ENCODE data around the gene TNNT2. TPM values are rescaled to one million over a fixed set of nuclear protein-coding genes. Genes with fewer than 3 reads are reported as not detected.

Gene TNNT2
- total and polyA plus RNA-seq, 2 of the 13 experiments (the other 11 are each of a cell fraction or from before 2014, with no cell fraction given) = 0.20 to 0.63 TPM

DNA sequence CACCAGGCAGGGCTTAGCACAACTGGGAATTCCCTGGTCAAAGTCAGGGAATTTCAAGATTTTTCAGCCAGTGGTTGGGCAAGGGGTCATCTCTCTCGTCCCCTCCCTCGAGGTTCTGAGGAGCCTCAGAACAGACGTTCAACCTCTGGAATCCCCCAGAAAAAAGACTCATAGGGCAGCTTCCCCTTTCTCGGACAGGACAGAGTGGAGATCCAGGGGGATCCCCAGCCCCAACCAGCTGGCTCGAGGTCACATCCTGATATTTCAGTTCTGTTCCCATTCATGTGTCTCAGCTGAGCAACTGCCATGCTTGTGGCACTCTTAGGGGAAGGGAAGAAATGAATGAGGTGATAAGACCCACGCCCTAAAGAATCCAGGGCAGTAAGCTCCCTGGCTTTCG is 26.6 kb upstream of the TNNT2 start (continued):
- TF ChIP-seq, protein P1, sequence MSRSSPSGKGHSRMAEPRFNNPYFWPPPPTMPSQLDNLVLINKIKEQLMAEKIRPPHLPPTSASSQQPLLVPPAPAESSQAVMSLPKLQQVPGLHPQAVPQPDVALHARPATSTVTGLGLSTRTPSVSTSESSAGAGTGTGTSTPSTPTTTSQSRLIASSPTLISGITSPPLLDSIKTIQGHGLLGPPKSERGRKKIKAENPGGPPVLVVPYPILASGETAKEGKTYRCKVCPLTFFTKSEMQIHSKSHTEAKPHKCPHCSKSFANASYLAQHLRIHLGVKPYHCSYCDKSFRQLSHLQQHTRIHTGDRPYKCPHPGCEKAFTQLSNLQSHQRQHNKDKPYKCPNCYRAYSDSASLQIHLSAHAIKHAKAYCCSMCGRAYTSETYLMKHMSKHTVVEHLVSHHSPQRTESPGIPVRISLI (CRISPR knock-in tag; IDR thresholded peaks at IDR 0.05; ENCODE audit: borderline replicate concordance) = no peak
- no peak for TF ChIP-seq CEBPG (CRISPR knock-in tag; IDR thresholded peaks at IDR 0.05)

DNA sequence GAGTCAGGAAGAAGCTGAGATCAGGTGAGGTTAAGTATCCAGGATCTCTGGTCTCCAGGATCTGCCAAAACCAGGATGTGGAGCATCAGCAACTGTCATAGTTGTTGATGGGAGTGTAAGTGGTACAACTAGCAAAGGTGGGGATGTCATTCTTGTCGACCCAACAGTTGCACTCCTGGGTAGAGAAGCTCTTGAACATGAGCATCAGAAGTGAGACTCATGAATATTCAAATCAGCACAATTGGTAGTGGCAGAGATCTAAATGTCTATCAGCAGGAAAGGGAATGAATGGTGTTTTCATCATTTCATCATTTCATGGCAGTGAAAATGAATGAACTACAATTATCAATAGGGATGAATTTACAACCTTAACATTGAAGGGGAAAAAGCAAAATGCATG is 25.9 kb upstream of the TNNT2 start:
- 76% methylated on average over 1 of the region's 1 CpG for WGBS (ENCODE audit: low lambda C conversion rate)
- no peak overlapping the region for H3K27ac ChIP-seq (ENCODE audit: extremely low read length, insufficient read depth, low read length)
- in situ Hi-C loops (cut with HindIII; ENCODE audit: extremely low pct_ligation_motif_present, low pct_unique_long_range_greater_than_20kb) (no loop called here), intact Hi-C loops (cut with micrococcal nuclease; ENCODE audit: unreplicated experiment) (no loop called here)
- no peak overlapping the region for H3K4me2 ChIP-seq (ENCODE audit: low read depth, low read length)
- FAIRE-seq (no peak), ATAC-seq (no peak), DNase-seq (ENCODE audit: low spot score) (no peak)
- H2AFZ ChIP-seq (ENCODE audit: low read length) = no peak overlapping the region
- ChIA-PET CTCF (ENCODE audit: low intra/inter-chr PET ratio, low total read pairs) (no interaction called here), POLR2A (no interaction called here)
- peaks cover 68% of the 10 kb centered on the region for H3K4me1 ChIP-seq (ENCODE audit: insufficient read depth, low read length)
- BruUV-seq (replicated peaks) = no TSS peak
- no peaks in the 10 kb centered on the region for H4K20me1 ChIP-seq (ENCODE audit: insufficient read depth, low read length)
- H3K9me3 ChIP-seq (ENCODE audit: low read length) = no peaks in the 10 kb centered on the region
- peaks cover 4% of the 10 kb centered on the region for H3K79me2 ChIP-seq (ENCODE audit: insufficient read depth, low read length)
- no peak overlapping the region for H3K9ac ChIP-seq (ENCODE audit: insufficient read depth, low read depth, low read length)
- H3K36me3 ChIP-seq (replicated peaks in 1 of 2; ENCODE audit: control insufficient read depth in 1 of 2, insufficient read depth in 2 of 2, low read length in 2 of 2) = no peaks in the 10 kb centered on the region
- H3K4me3 ChIP-seq (replicated peaks in 1 of 3; ENCODE audit: insufficient read depth in 1 of 3, low read depth in 2 of 3, low read length in 3 of 3) = no peak overlapping the region
- no peaks in the 10 kb centered on the region for H3K27me3 ChIP-seq (ENCODE audit: control insufficient read depth in 1 of 2, insufficient read depth in 2 of 2, low read length in 2 of 2)
- TF ChIP-seq ZNF205 (CRISPR knock-in tag; IDR thresholded peaks at IDR 0.05) = no peak
- TF ChIP-seq ZMYM2 (CRISPR knock-in tag; IDR thresholded peaks at IDR 0.05) = no peak
- TF ChIP-seq GMEB2 (CRISPR knock-in tag; IDR thresholded peaks at IDR 0.05; ENCODE audit: low read depth) = no peak
- no peak for TF ChIP-seq ZNF142 (CRISPR knock-in tag; IDR thresholded peaks at IDR 0.05)
- no peak for TF ChIP-seq GLMP (CRISPR knock-in tag; IDR thresholded peaks at IDR 0.05; ENCODE audit: borderline replicate concordance)
- no peak for TF ChIP-seq ZNF775 (CRISPR knock-in tag; IDR thresholded peaks at IDR 0.05; ENCODE audit: borderline replicate concordance)
- TF ChIP-seq SMC3 (IDR thresholded peaks at IDR 0.05; ENCODE audit: low read length) = no peak
- TF ChIP-seq ZNF674 (CRISPR knock-in tag; IDR thresholded peaks at IDR 0.05; ENCODE audit: low read depth) = no peak
- TF ChIP-seq ZNF619 (CRISPR knock-in tag; IDR thresholded peaks at IDR 0.05) = no peak
- TF ChIP-seq, protein P2, sequence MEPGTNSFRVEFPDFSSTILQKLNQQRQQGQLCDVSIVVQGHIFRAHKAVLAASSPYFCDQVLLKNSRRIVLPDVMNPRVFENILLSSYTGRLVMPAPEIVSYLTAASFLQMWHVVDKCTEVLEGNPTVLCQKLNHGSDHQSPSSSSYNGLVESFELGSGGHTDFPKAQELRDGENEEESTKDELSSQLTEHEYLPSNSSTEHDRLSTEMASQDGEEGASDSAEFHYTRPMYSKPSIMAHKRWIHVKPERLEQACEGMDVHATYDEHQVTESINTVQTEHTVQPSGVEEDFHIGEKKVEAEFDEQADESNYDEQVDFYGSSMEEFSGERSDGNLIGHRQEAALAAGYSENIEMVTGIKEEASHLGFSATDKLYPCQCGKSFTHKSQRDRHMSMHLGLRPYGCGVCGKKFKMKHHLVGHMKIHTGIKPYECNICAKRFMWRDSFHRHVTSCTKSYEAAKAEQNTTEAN (CRISPR knock-in tag; conservative IDR thresholded peaks at IDR 0.05) = no peak
